HepG2 (cell line): ENCODE results near the gene GNAI2. TPM values are rescaled to one million over a fixed set of nuclear protein-coding genes. Genes with fewer than 3 reads are reported as not detected.

Source experiments
- BATF2 ChIP-seq: sonication (generic); formaldehyde crosslinking; IDR thresholded peaks from 2 replicates; pipeline ENCODE4 v1.8.0; 2022; ENCODE audit warnings: mild to moderate bottlenecking, missing genetic modification reagents, moderate library complexity
- CHD2 ChIP-seq: IDR thresholded peaks from 2 replicates; pipeline ENCODE4 v1.6.1; 2011; ENCODE audit warnings: low read depth, low read length, improper control_type of control experiment
- EED ChIP-seq: sonication (generic); formaldehyde crosslinking; IDR thresholded peaks from 2 replicates; pipeline ENCODE4 v1.5.0; 2020; ENCODE audit warnings: mild to moderate bottlenecking, missing genetic modification reagents
- HCFC1 ChIP-seq: fragments of 150-350 bp; IDR thresholded peaks from 2 replicates; pipeline ENCODE4 v1.6.1; 2014; ENCODE audit warnings: low read depth, low read length
- HMGXB4 ChIP-seq, 2 experiments: sonication (generic) in 1 of 2; formaldehyde crosslinking in 1 of 2; IDR thresholded peaks; 2 replicates each; pipeline versions ENCODE4 v1.4.0 to v1.6.1; 2018 to 2020; ENCODE audit warnings: missing genetic modification reagents in 2 of 2, borderline replicate concordance in 1 of 2, low read depth in 1 of 2, mild to moderate bottlenecking in 1 of 2, missing biosample characterization in 1 of 2
- KAT7 ChIP-seq: IDR thresholded peaks from 2 replicates; pipeline ENCODE4 v1.6.1; 2018; ENCODE audit warnings: borderline replicate concordance, missing compliant biosample characterization
- MTF2 ChIP-seq: sonication (generic); formaldehyde crosslinking; IDR thresholded peaks from 2 replicates; pipeline ENCODE4 v1.5.0; 2020; ENCODE audit warnings: missing genetic modification reagents, borderline replicate concordance
- NFIC ChIP-seq: IDR thresholded peaks from 2 replicates; pipeline ENCODE4 v1.6.1; 2012; ENCODE audit warnings: mild to moderate bottlenecking, low read length, inconsistent platforms
- PCBP1 ChIP-seq: fragments of 200-400 bp; formaldehyde crosslinking; IDR thresholded peaks from 2 replicates; pipeline ENCODE4 v1.6.1; 2017; ENCODE audit warnings: mild to moderate bottlenecking, low read depth, low read length, borderline replicate concordance
- RAD21 ChIP-seq: fragments of 450-650 bp; formaldehyde crosslinking; IDR thresholded peaks from 2 replicates; pipeline ENCODE4 v1.5.0; 2020; ENCODE audit warnings: mild to moderate bottlenecking
- SSRP1 ChIP-seq: IDR thresholded peaks from 2 replicates; pipeline ENCODE4 v1.6.1; 2016; ENCODE audit warnings: control low read depth
- THYN1 ChIP-seq: sonication (generic); formaldehyde crosslinking; IDR thresholded peaks from 2 replicates; pipeline ENCODE4 v1.8.1; 2023; ENCODE audit warnings: low read depth, mild to moderate bottlenecking, moderate library complexity, missing genetic modification reagents, borderline replicate concordance
- ZNF564 ChIP-seq: sonication (generic); formaldehyde crosslinking; IDR thresholded peaks from 2 replicates; pipeline ENCODE4 v1.8.1; 2023; ENCODE audit warnings: mild to moderate bottlenecking, missing genetic modification reagents
- ZNF570 ChIP-seq: sonication (generic); formaldehyde crosslinking; IDR thresholded peaks from 2 replicates; pipeline ENCODE4 v1.4.0; 2020; ENCODE audit warnings: mild to moderate bottlenecking, missing genetic modification reagents, borderline replicate concordance
- ZNF572 ChIP-seq: sonication (generic); formaldehyde crosslinking; IDR thresholded peaks from 2 replicates; pipeline ENCODE4 v1.5.1; 2020; ENCODE audit warnings: mild to moderate bottlenecking, missing genetic modification reagents
- ZNF615 ChIP-seq: sonication (generic); formaldehyde crosslinking; IDR thresholded peaks from 2 replicates; pipeline ENCODE4 v1.5.0; 2020; ENCODE audit warnings: mild to moderate bottlenecking, missing genetic modification reagents, borderline replicate concordance
- ZNF674 ChIP-seq: sonication (generic); formaldehyde crosslinking; IDR thresholded peaks from 2 replicates; pipeline ENCODE4 v1.5.0; 2020; ENCODE audit warnings: low read depth, mild to moderate bottlenecking, missing genetic modification reagents
- ZSCAN9 ChIP-seq: IDR thresholded peaks from 2 replicates; pipeline ENCODE4 v1.6.1; 2016; ENCODE audit warnings: borderline replicate concordance
- polyA plus RNA-seq, 8 experiments: library from polyadenylated mRNA; depleted of rRNA in 3 of 8; stranded (reverse) in 7 of 8; unstranded in 1 of 8; fragments of >200 nt; fragmentation: Illumina TruSeq in 4 of 8; extraction: Trizol in 4 of 8; gene quantifications; 2 replicates each; pipeline versions ENCODE4 v1.2.1 to v1.2.3, GENCODE V29; 2011 to 2016; ENCODE audit warnings: low read depth in 4 of 8, missing spikeins in 1 of 8, mixed read lengths in 1 of 8; ENCODE audit not compliant: insufficient read depth in 1 of 8
- total RNA-seq, 5 experiments: library from RNA; depleted of rRNA; stranded (reverse); fragments of >200 nt; fragmentation: Illumina TruSeq; extraction: Trizol; gene quantifications; 2 replicates each; pipeline ENCODE4 v1.2.3, GENCODE V29; 2016; ENCODE audit warnings: low read depth in 1 of 5
- TF ChIP-seq, protein P1 (sequence below): IDR thresholded peaks from 2 replicates; pipeline ENCODE4 v1.6.1; 2016; ENCODE audit warnings: low read depth, missing genetic modification reagents, missing compliant biosample characterization
- TF ChIP-seq, protein P2 (sequence below): sonication (generic); formaldehyde crosslinking; IDR thresholded peaks from 2 replicates; pipeline ENCODE4 v1.8.0; 2022; ENCODE audit warnings: mild to moderate bottlenecking, missing genetic modification reagents, moderate library complexity
- TF ChIP-seq, protein P3 (sequence below): sonication (generic); formaldehyde crosslinking; IDR thresholded peaks from 2 replicates; pipeline ENCODE4 v1.5.0; 2020; ENCODE audit warnings: missing genetic modification reagents

GNAI2 gene
- total and polyA plus RNA-seq, 2 of the 13 experiments (the other 11 are each of a cell fraction or from before 2014, with no cell fraction given), result 51.1 to 66.2 TPM

DNA sequence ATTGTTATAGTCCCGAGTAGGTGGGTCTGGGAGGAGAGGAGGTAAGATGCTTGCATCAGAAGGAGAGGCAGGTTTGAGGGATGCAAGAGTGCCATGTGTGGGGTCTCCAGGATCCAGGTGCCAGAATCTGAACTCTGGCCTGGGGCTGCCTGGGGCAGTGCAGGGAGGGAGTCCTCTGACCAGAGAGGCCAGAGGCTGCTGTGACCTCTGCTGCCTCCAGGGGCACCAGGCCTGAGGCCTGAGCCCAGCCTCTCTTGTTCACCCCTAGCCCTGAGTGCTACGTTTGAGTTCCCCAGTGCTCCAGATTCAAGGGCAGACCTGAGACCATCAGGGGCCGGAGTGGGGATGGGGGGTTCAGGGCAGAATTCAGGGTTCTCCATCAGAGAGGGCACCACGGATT lies 23.5 kb upstream of the GNAI2 start (continued):
- TF ChIP-seq ZNF572 (no peak), ZSCAN9 (CRISPR knock-in tag) (no peak), SSRP1 (CRISPR knock-in tag) (no peak), ZNF615 (CRISPR knock-in tag) (no peak), KAT7 (CRISPR knock-in tag) (no peak), HMGXB4 (CRISPR knock-in tag; IDR thresholded peaks at IDR 0.05; ENCODE audit: borderline replicate concordance in 1 of 2, low read depth in 1 of 2) (0 out of 4 replicates have a peak, but pooled peaks of 1 of the 2 experiments have one; percentile 25), RAD21 (CRISPR knock-in tag) (peak; percentile 40; the same call in 1 of the 2 replicates), ZNF570 (no peak), THYN1 (CRISPR knock-in tag) (no peak), ZNF564 (CRISPR knock-in tag) (no peak), NFIC (no peak), PCBP1 (no peak), BATF2 (CRISPR knock-in tag) (no peak), EED (no peak), HCFC1 (no peak), MTF2 (CRISPR knock-in tag) (no peak), CHD2 (no peak), ZNF674 (no peak)
- TF ChIP-seq, protein P1, sequence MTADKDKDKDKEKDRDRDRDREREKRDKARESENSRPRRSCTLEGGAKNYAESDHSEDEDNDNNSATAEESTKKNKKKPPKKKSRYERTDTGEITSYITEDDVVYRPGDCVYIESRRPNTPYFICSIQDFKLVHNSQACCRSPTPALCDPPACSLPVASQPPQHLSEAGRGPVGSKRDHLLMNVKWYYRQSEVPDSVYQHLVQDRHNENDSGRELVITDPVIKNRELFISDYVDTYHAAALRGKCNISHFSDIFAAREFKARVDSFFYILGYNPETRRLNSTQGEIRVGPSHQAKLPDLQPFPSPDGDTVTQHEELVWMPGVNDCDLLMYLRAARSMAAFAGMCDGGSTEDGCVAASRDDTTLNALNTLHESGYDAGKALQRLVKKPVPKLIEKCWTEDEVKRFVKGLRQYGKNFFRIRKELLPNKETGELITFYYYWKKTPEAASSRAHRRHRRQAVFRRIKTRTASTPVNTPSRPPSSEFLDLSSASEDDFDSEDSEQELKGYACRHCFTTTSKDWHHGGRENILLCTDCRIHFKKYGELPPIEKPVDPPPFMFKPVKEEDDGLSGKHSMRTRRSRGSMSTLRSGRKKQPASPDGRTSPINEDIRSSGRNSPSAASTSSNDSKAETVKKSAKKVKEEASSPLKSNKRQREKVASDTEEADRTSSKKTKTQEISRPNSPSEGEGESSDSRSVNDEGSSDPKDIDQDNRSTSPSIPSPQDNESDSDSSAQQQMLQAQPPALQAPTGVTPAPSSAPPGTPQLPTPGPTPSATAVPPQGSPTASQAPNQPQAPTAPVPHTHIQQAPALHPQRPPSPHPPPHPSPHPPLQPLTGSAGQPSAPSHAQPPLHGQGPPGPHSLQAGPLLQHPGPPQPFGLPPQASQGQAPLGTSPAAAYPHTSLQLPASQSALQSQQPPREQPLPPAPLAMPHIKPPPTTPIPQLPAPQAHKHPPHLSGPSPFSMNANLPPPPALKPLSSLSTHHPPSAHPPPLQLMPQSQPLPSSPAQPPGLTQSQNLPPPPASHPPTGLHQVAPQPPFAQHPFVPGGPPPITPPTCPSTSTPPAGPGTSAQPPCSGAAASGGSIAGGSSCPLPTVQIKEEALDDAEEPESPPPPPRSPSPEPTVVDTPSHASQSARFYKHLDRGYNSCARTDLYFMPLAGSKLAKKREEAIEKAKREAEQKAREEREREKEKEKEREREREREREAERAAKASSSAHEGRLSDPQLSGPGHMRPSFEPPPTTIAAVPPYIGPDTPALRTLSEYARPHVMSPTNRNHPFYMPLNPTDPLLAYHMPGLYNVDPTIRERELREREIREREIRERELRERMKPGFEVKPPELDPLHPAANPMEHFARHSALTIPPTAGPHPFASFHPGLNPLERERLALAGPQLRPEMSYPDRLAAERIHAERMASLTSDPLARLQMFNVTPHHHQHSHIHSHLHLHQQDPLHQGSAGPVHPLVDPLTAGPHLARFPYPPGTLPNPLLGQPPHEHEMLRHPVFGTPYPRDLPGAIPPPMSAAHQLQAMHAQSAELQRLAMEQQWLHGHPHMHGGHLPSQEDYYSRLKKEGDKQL, result no peak
- TF ChIP-seq, protein P2, sequence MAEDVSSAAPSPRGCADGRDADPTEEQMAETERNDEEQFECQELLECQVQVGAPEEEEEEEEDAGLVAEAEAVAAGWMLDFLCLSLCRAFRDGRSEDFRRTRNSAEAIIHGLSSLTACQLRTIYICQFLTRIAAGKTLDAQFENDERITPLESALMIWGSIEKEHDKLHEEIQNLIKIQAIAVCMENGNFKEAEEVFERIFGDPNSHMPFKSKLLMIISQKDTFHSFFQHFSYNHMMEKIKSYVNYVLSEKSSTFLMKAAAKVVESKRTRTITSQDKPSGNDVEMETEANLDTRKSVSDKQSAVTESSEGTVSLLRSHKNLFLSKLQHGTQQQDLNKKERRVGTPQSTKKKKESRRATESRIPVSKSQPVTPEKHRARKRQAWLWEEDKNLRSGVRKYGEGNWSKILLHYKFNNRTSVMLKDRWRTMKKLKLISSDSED (CRISPR knock-in tag), result no peak
- TF ChIP-seq, protein P3, sequence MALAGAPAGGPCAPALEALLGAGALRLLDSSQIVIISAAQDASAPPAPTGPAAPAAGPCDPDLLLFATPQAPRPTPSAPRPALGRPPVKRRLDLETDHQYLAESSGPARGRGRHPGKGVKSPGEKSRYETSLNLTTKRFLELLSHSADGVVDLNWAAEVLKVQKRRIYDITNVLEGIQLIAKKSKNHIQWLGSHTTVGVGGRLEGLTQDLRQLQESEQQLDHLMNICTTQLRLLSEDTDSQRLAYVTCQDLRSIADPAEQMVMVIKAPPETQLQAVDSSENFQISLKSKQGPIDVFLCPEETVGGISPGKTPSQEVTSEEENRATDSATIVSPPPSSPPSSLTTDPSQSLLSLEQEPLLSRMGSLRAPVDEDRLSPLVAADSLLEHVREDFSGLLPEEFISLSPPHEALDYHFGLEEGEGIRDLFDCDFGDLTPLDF, result no peak
